ENCODE measurements around the gene TAS2R10.
"Not testable (repeated sequence)": the region's sequence is repeated elsewhere in the genome, so short reads cannot be mapped to it uniquely, and the experiment has no call there.

TAS2R10 gene, protein sequence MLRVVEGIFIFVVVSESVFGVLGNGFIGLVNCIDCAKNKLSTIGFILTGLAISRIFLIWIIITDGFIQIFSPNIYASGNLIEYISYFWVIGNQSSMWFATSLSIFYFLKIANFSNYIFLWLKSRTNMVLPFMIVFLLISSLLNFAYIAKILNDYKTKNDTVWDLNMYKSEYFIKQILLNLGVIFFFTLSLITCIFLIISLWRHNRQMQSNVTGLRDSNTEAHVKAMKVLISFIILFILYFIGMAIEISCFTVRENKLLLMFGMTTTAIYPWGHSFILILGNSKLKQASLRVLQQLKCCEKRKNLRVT

GRCh38 chr12:10826258-10826657, at the start of gene TAS2R10:
Gene TAS2R10, minus strand, starts transcription at chr12:10826358. Its CDS starts 89 bp downstream, at chr12:10826269.
- DNase-seq (ENCODE audit: low read depth in 2 of 2), result no peak

GRCh38 chr12:10873378-10873777, 47.2 kb upstream of the TAS2R10 start:
- DNase-seq (ENCODE audit: low read depth in 2 of 2), result no peak

DNA sequence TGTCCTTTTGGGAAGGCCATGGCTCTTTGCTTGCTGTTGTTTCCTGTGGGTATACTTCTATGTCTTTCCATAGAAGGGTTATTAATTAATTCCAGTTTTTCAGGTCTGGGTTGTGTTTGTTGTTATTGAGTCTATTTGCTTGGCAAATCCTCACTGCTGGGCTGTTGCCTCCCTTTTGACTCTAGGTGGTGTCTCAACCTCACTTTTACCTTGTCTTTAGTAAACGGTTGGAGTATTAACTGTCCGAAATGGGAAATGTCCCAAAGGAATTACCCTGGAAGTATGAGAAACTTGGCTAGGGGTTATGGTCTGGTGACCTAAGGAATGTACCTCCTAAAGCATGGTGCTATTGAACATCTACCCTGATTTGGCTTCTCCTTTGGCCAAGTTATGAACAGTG, 41.2 kb upstream of the TAS2R10 start:
- DNase-seq (ENCODE audit: low read depth in 2 of 2), result no peak

DNA sequence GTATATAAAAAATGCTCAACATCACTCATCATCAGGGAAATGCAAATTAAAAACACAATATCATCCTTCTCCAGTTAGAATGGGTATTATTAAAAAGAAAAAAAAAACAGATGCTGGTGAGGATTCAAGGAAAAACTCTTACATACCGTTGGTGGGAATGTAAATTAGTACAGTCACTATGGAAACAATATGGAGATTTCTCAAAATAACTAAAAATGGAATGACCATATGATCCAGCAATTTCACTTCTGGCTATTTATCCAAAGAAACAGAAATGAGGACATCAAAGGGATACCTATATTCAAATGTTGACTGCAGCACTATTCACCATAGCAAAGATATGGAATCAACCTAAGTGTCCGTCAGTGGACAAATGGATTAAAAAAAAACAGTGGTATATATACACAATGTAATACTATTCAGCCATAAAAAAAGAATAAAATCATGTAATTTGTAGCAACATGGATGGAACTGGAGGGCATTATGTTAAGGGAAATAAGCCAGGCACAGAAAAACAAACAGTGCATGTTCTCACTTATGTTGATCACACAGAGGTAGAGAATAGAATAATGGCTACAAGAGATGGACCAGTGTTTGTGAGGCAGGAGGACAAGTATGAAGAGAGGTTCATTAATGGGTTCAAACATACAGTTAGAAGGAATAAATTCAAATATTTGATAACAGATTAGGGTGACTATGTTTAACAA, 37.5 kb upstream of the TAS2R10 start:
- no peak for DNase-seq (ENCODE audit: low read depth in 2 of 2)

- no peak for DNase-seq (ENCODE audit: low read depth in 2 of 2)
These were observed 35.2 kb upstream of the TAS2R10 start for GRCh38 chr12:10861366-10861765.

DNA sequence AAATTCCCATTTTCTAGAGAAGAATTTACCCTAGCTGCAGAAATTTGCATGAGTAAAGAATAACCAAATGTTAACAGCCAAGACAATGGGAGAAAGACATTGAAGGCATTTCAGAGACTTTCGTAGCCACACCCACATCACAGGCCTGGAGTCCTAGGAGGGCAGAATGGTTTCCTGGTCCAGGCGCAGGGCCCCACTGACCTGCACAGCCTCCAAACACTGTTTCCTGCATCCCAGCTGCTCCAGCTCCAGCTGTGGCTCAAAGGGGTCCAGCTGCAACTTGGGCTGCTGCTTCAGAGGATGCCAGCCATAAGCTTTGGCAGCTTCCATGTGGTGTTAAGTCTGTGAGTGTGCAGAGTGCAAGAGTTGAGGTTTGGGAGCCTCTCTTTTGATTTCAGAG, 29.6 kb upstream of the TAS2R10 start:
- no peak for DNase-seq (ENCODE audit: low read depth in 2 of 2)

GRCh38 chr12:10853776-10854175, 27.6 kb upstream of the TAS2R10 start:
- DNase-seq (ENCODE audit: low read depth in 2 of 2), result no peak

- DNase-seq (ENCODE audit: low read depth in 2 of 2), result no peak
These were observed 25.2 kb upstream of the TAS2R10 start for GRCh38 chr12:10851243-10851858.

DNA sequence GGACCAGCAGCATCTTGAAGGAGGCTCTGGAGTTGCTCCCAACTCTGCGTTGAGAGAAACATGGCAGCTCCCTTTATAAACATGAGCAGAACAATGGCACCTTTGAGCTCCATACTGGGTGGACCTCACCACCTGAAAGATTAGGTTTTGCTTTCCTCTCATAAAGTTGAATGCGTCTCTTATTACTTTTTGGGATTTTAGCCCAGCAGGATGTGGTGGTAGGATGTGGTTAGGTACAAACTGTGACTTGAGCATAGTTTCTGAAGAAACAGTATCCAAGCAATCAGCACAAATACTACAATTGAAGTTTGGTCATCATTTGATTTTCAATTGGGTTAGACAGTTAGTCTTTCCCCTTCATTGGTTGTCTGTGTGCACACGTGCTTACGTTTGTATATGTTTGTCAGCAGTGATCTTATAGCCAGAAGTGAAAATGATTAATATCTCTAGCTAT, 23.3 kb upstream of the TAS2R10 start, which contains the start of gene PRR4:
PRR4 (minus strand) TSS at position 51 of the 454 bp plus-strand sequence; CDS start at position 13, 38 bp downstream.
- DNase-seq (ENCODE audit: low read depth in 2 of 2), result no peak

- no peak for DNase-seq (ENCODE audit: low read depth in 2 of 2)
These were observed 21.6 kb upstream of the TAS2R10 start for GRCh38 chr12:10847744-10848143.

GRCh38 chr12:10842862-10843261, 16.7 kb upstream of the TAS2R10 start:
- no peak for DNase-seq (ENCODE audit: low read depth in 2 of 2)

GRCh38 chr12:10838461-10838860, 12.3 kb upstream of the TAS2R10 start:
- no peak for DNase-seq (ENCODE audit: low read depth in 2 of 2)

DNA sequence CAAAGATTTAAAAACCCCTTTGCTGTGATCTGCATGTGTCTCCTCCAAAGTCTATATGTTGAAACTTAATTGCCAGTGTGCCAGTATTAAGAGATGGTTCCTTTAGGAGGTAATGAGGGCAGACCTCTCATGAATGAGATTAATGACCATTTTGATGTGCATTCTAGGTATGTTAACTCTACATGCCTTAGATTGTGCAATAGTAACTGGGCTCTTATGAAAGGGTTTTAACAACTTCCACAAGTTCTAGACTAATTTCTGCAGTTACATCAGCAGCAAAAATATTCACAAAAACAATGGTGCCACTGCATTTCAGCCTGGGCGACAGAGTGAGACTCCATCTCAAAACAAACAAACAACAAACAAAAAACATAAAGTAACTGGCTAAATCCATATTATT, 3.8 kb upstream of the TAS2R10 start:
- DNase-seq (ENCODE audit: low read depth in 2 of 2), result no peak

GRCh38 chr12:10824957-10825356, 1.2 kb downstream of the TAS2R10 start:
- DNase-seq (ENCODE audit: low read depth in 2 of 2), result no peak

DNA sequence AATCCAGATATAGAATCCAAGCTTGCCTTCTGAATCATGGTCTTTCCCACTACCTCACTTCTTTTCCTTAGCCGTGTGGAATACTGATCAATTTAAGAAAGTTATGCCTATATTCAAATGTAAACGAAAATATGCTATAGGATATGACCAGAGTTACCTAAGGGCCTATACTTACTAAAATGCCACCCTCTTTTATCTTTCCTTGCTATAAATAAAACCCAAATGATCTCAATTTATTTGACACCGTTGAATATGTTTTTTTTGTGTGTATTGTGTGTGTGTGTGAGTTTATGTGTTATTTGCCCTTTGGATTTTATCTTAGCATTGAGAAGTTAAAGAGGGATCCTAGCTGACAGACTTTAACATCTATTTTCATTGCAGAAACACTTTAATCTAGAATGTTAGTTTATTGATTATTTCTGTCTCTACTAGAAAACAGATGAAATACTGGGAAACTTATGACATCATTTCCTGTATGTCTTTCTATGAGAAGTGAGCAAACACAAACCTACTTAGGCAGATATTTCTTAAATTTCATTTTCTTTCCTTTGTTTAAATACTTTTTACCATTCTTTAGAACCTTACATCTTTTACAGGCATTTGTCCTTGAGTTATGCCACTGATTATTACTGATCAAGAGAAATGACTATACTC, 14.1 kb downstream of the TAS2R10 start:
- DNase-seq (ENCODE audit: low read depth in 2 of 2), result no peak

- DNase-seq (ENCODE audit: low read depth in 2 of 2), result no peak
These were observed 16.1 kb downstream of the TAS2R10 start, which contains the start of gene TAS2R9 for GRCh38 chr12:10810068-10810467. Gene TAS2R9, minus strand, starts transcription at chr12:10810168. Its CDS starts 93 bp downstream, at chr12:10810075.

- no peak for DNase-seq (ENCODE audit: low read depth in 2 of 2)
These were observed 19.0 kb downstream of the TAS2R10 start, which contains the start of gene TAS2R8 for GRCh38 chr12:10807186-10807585. Gene TAS2R8, minus strand, starts transcription at chr12:10807286. Its CDS starts 306 bp downstream, at chr12:10806980.

- no peak for DNase-seq (ENCODE audit: low read depth in 2 of 2)
These were observed 23.6 kb downstream of the TAS2R10 start, which contains the start of gene TAS2R7 for GRCh38 chr12:10802587-10802986. Gene TAS2R7, minus strand, starts transcription at chr12:10802627. Its CDS starts 57 bp downstream, at chr12:10802570.

DNA sequence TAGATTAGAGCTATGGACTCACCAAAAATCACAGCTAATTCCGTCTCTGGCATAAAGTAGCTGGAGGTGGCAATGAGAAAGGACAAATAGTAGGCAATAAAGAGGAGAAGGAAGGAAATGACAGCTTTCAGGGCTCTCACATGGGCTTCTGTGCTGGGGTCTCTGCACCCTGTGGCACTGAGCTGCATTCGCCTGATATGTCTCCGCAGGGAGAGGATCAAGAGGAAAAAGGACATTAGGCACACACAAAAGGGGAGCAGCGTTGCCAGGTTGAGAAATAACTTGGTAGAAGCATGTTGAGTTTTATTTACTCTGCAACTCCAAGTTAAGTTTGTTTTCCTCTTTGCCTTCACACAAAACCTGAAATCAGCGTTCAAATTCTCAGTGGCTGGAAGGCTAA, 24.4 kb downstream of the TAS2R10 start:
- no peak for DNase-seq (ENCODE audit: low read depth in 2 of 2)

- DNase-seq (ENCODE audit: low read depth in 2 of 2), result no peak
These were observed 31.9 kb downstream of the TAS2R10 start for GRCh38 chr12:10794222-10794621.

GRCh38 chr12:10791769-10792168, 34.4 kb downstream of the TAS2R10 start:
- not testable (repeated sequence) for DNase-seq (ENCODE audit: low read depth in 2 of 2)

- no peak for DNase-seq (ENCODE audit: low read depth in 2 of 2)
These were observed 42.9 kb downstream of the TAS2R10 start for GRCh38 chr12:10783252-10783651.

Measured in stimulated activated CD4-positive, alpha-beta T cell treated with anti-CD3 and anti-CD28 coated beads, Interleukin-12 subunit alpha, Interleukin-12 subunit beta, amount 100 ng/mL, for 24 hours (primary cell).